NCI-H2171 treated with DMSO at 0.1 percent for 48 hours (cell line): Measurements from ENCODE around the gene TSPAN32.
"Not testable (repeated sequence)": the region's sequence is repeated elsewhere in the genome, so short reads cannot be mapped to it uniquely, and the experiment has no call there.

Experiments used
- DNase-seq: peaks from one replicate; lab custom pipeline; 2025; lab: John Stamatoyannopoulos, UW

Gene TSPAN32

GRCh38 chr11:2316169-2316962, 14.6 kb downstream of the TSPAN32 start:
- no peak for DNase-seq

- no peak for DNase-seq
Observed at GRCh38 chr11:2316963-2317244, 15.1 kb downstream of the TSPAN32 start.

- no peak for DNase-seq
Observed at GRCh38 chr11:2317354-2318050, 15.7 kb downstream of the TSPAN32 start.

GRCh38 chr11:2318123-2318522, 16.3 kb downstream of the TSPAN32 start:
- no peak for DNase-seq

GRCh38 chr11:2318707-2319106, 16.9 kb downstream of the TSPAN32 start:
- no peak for DNase-seq

GRCh38 chr11:2319791-2320472, 18.1 kb downstream of the TSPAN32 start:
- DNase-seq, result no peak

- DNase-seq, result no peak
Observed at GRCh38 chr11:2320568-2321310, 18.9 kb downstream of the TSPAN32 start.

- DNase-seq, result no peak
Observed at GRCh38 chr11:2321311-2321683, 19.5 kb downstream of the TSPAN32 start.

- no peak for DNase-seq
Observed at GRCh38 chr11:2325123-2325522, 23.3 kb downstream of the TSPAN32 start.

GRCh38 chr11:2325719-2326118, 23.9 kb downstream of the TSPAN32 start:
- no peak for DNase-seq

- DNase-seq, result no peak
Observed at GRCh38 chr11:2327032-2327431, 25.2 kb downstream of the TSPAN32 start.

GRCh38 chr11:2328021-2328420, 26.2 kb downstream of the TSPAN32 start:
- no peak for DNase-seq

GRCh38 chr11:2328656-2329354, 27.0 kb downstream of the TSPAN32 start:
- DNase-seq, result no peak

- no peak for DNase-seq
Observed at GRCh38 chr11:2329551-2329950, 27.7 kb downstream of the TSPAN32 start.

- no peak for DNase-seq
Observed at GRCh38 chr11:2330696-2331095, 28.9 kb downstream of the TSPAN32 start.

- no peak for DNase-seq
Observed at GRCh38 chr11:2331404-2331803, 29.6 kb downstream of the TSPAN32 start.

- not testable (repeated sequence) for DNase-seq
Observed at GRCh38 chr11:2332569-2332968, 30.8 kb downstream of the TSPAN32 start.

GRCh38 chr11:2333486-2334205, 31.8 kb downstream of the TSPAN32 start:
- DNase-seq, result not testable (repeated sequence)

- DNase-seq, result not testable (repeated sequence)
Observed at GRCh38 chr11:2335286-2335685, 33.5 kb downstream of the TSPAN32 start.

- DNase-seq, result not testable (repeated sequence)
Observed at GRCh38 chr11:2338760-2339159, 36.9 kb downstream of the TSPAN32 start.

- no peak for DNase-seq
Observed at GRCh38 chr11:2342557-2342956, 40.7 kb downstream of the TSPAN32 start.
